Inflammatory macrophage treated with lipopolysaccharide for 1 hour (primary cell): ENCODE results near the gene CTNNAL1.
"Not testable (repeated sequence)": the region's sequence is repeated elsewhere in the genome, so short reads cannot be mapped to it uniquely, and the experiment has no call there.

Source experiments
- DNase-seq, 2 donors: peaks; one replicate each; pipeline ENCODE4 v3.0.0-alpha.2; 2020 to 2022

CTNNAL1 gene

GRCh38 chr9:108924466-108924865, 88.8 kb downstream of the CTNNAL1 start:
- no peak for DNase-seq

DNA sequence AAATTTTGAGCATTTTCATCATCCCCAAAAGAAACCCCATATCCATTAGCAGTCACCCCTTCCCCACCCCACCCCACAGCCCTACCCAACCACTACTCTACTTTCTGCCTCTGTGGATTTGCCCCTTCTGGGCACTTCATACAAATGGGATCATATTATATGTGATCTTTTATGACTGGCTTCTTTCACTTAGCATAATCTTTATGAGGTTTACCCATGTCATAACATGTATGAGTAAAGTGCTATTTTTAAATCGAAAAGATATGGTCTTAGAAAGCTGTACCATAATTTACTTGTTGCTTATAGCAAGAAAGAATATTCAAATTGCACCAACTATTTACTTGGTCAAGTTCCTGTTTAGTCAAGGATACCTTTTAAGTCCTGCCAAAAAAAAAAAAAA, 92.1 kb downstream of the CTNNAL1 start:
- DNase-seq, result no peak

DNA sequence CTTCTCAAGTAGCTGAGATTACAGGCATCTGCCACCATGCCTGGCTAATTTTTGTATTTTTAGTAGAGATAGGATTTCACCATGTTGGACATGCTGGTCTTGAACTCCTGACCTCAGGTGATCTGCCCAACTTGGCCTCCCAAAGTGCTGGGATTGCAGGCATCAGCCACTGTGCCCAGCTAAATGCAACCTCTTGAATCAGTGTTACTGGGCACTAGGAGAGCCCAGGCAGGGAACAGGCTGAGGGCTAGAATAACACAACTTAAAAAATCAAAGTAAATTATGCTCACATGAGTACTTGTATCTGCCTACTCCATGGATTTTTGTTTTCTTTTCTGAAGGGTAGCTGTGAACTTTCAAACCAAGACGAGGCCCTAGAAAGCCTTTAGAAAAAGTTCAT, 92.9 kb downstream of the CTNNAL1 start:
- not testable (repeated sequence) for DNase-seq

DNA sequence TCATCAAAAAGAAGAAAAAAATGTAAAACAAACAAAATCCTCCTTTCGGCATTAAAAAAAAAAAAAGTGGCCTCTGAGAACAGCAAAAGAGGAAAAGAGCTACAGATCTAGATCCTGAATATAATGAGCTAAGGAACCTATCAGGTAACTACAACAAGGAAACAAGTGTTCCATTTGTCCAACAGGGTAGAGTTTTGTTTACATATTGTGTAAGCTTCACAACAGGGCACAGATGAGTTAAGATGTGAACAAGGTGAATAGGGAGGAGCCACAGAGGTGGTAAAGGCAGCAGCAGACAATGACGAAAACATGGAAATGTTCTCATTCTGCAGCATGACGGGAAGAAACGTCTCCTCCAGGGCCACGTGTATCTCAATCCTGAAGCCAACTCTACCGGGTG, 93.8 kb downstream of the CTNNAL1 start:
- no peak for DNase-seq

- DNase-seq, result no peak
Observed at GRCh38 chr9:108913391-108913790, 99.9 kb downstream of the CTNNAL1 start.

DNA sequence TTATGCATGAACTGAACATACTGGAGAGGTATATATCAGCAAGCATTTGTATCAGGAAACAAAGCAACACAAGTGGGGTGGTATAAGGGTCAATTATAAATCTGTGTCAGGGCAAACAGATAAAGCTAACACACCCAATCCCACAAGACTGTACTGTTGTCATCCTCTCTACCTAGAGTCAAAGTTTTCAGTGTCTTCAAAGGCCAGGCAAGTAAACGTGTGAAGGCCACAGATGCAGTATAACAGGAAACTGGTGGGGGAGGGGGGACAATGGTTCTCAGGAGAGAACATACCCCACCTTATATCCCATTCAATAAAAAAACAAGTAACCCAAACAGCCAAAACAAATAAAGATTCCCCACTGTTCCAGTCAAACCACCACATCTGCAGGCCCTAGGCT, 101.5 kb downstream of the CTNNAL1 start:
- DNase-seq, result no peak

GRCh38 chr9:108910914-108911313, 102.4 kb downstream of the CTNNAL1 start:
- no peak for DNase-seq

GRCh38 chr9:108910402-108910801, 102.9 kb downstream of the CTNNAL1 start:
- DNase-seq, result no peak

- no peak for DNase-seq
Observed at GRCh38 chr9:108905494-108905893, 107.8 kb downstream of the CTNNAL1 start.

- no peak for DNase-seq
Observed at GRCh38 chr9:108904161-108904560, 109.1 kb downstream of the CTNNAL1 start.

GRCh38 chr9:108903420-108904103, 109.7 kb downstream of the CTNNAL1 start:
- no peak for DNase-seq

DNA sequence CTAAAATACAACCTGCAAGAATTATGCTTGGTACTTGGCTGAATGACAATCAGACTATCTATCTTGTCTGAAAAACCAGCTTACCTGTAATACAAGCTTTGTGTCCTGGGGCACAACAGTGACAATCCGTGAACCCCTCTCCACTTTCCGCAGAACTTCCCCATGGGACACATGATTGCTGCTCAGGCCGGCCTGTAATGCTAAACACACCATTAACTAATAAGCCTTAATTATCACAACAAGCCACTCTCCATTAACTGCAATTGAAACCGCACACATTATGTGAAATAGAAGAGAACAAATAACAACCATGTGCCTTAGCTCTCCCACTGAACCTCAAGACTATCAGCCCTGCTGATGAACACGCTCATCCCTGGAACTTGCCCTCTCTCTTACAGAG, 113.1 kb downstream of the CTNNAL1 start:
- no peak for DNase-seq

GRCh38 chr9:108899023-108899695, 114.1 kb downstream of the CTNNAL1 start:
- DNase-seq, result not testable (repeated sequence)

GRCh38 chr9:108897324-108898096, 115.8 kb downstream of the CTNNAL1 start:
- no peak for DNase-seq

DNA sequence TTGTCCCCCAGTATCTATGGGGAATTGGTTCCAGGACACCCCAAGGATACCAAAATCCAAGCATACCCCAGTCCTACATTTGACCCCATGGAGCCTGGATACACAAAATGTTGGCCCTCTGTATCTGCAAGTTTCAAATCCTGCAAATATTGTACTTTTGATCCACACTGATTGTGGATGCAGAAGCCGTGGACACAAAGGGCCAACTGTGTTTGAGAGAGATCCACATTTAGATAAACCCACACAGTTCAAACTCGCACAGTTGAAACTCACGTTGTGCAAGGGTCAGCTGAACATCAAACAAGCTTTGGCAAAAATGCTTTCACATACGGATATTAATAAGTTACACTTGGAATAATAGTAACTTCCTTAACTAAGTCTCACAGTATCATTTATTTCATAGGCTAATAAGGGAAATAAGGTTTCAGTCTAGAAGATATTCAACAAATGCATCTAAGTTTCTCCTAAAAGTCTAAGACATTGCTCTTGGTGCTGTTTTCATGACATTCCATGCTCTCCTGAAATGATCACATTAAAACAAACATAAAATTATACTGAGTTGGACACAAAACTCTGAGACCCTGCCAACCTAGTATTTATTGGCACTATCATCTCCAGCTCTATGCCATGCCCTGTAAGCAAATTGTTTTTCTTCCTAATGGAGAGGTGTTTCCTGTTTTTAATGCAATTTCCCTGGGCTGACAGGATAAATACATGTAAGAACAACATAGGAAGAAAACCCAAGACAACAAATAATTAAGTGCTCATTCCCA, 118.9 kb downstream of the CTNNAL1 start:
- DNase-seq, result no peak
